A549 (cell line): ENCODE measurements around the gene MARCO. TPM values are rescaled to one million over a fixed set of nuclear protein-coding genes. Genes with fewer than 3 reads are reported as not detected.

Experiments used
- ATAC-seq, 2 experiments: fragments of 200-7000 bp in 1 of 2; fragments of >200 bp in 1 of 2; cut with Nextera tagmentation in 1 of 2; cut with Tn5 transposase in 1 of 2; 3 replicates each; pipeline versions ENCODE4 v1.8.0 to v1.9.1; 2018 to 2020; ENCODE audit warnings: mild to moderate bottlenecking in 1 of 2, moderate library complexity in 1 of 2
- CTCF ChIA-PET: fragments of 300-600 bp; sonication (Branson Sonifier 250); formaldehyde crosslinking; extraction: SDS; loops from one replicate; lab custom pipeline; 2021; ENCODE audit warnings: antibody characterized with exemption, inconsistent platforms; lab: Yijun Ruan, JAX
- POLR2A ChIA-PET: fragments of 350-600 bp; formaldehyde crosslinking; extraction: SDS; loops from one replicate; lab custom pipeline; 2021; ENCODE audit warnings: antibody characterized with exemption, inconsistent platforms; lab: Yijun Ruan, JAX
- DNase-seq, 2 experiments: peaks; one replicate each; pipeline versions ENCODE4 v3.0.0 to v3.0.0-alpha.2; 2011 to 2016; ENCODE audit warnings: low read depth in 1 of 2, low spot score in 1 of 2
- FAIRE-seq: peaks from 2 replicates; lab custom pipeline; 2011; peaks lifted over from hg19 to GRCh38; lab: Jason Lieb, UNC
- H3K27ac ChIP-seq, 2 experiments: fragments of >200 bp; sonication (Bioruptor Twin); formaldehyde crosslinking; 3 replicates each; pipeline ENCODE4 v1.5.1; 2016 to 2017
- H3K4me1 ChIP-seq: fragments of >200 bp; sonication (Bioruptor Twin); formaldehyde crosslinking; 3 replicates; pipeline ENCODE4 v1.6.1; 2016
- H3K4me2 ChIP-seq: fragments of >200 bp; sonication (Bioruptor Twin); formaldehyde crosslinking; 3 replicates; pipeline ENCODE4 v1.6.1; 2016
- H3K4me3 ChIP-seq: fragments of >200 bp; sonication (Bioruptor Twin); formaldehyde crosslinking; 3 replicates; pipeline ENCODE4 v1.5.1; 2016
- H3K9me3 ChIP-seq: fragments of >200 bp; sonication (Bioruptor Twin); formaldehyde crosslinking; 3 replicates; pipeline ENCODE4 v1.6.1; 2016
- ATOH8 ChIP-seq: fragments of 250-450 bp; sonication (Bioruptor Pico); IDR thresholded peaks from 2 replicates; pipeline ENCODE4 v1.5.0; 2020; ENCODE audit warnings: low read depth, mild to moderate bottlenecking, moderate library complexity
- E2F6 ChIP-seq: IDR thresholded peaks from 2 replicates; pipeline ENCODE4 v1.6.1; 2012; ENCODE audit warnings: low read depth, borderline replicate concordance
- EHF ChIP-seq: fragments of 250-450 bp; sonication (Bioruptor Pico); IDR thresholded peaks from 2 replicates; pipeline ENCODE4 v1.5.0; 2020; ENCODE audit warnings: mild to moderate bottlenecking
- ELK1 ChIP-seq: fragments of 150-350 bp; IDR thresholded peaks from 2 replicates; pipeline ENCODE4 v1.6.1; 2014; ENCODE audit warnings: low read depth, mild to moderate bottlenecking, low read length
- ESRRA ChIP-seq: fragments of 150-350 bp; IDR thresholded peaks from 2 replicates; pipeline ENCODE4 v1.6.1; 2014; ENCODE audit warnings: mild to moderate bottlenecking, low read length, borderline replicate concordance
- FOSB ChIP-seq: fragments of 250-450 bp; sonication (Bioruptor Pico); IDR thresholded peaks from 2 replicates; pipeline ENCODE4 v1.5.0; 2020; ENCODE audit warnings: mild to moderate bottlenecking, moderate library complexity
- FOXS1 ChIP-seq: fragments of 250-450 bp; sonication (Bioruptor Pico); IDR thresholded peaks from 2 replicates; pipeline ENCODE4 v1.5.0; 2020; ENCODE audit warnings: mild to moderate bottlenecking, moderate library complexity
- HDAC2 ChIP-seq: fragments of 200-600 bp; sonication (generic); IDR thresholded peaks from 2 replicates; pipeline ENCODE4 v1.6.1; 2016
- HES2 ChIP-seq: fragments of >200 bp; sonication (Bioruptor Twin); formaldehyde crosslinking; IDR thresholded peaks from 2 replicates; pipeline ENCODE4 v1.6.1; 2016
- HMGXB4 ChIP-seq: fragments of 250-450 bp; sonication (Bioruptor Pico); IDR thresholded peaks from 2 replicates; pipeline ENCODE4 v1.5.0; 2021; ENCODE audit warnings: mild to moderate bottlenecking, moderate library complexity, borderline replicate concordance
- KDM5A ChIP-seq: fragments of 200-600 bp; sonication (generic); IDR thresholded peaks from 2 replicates; pipeline ENCODE4 v1.6.1; 2016; ENCODE audit warnings: antibody characterized with exemption, mild to moderate bottlenecking
- MAZ ChIP-seq: fragments of 150-350 bp; IDR thresholded peaks from 2 replicates; pipeline ENCODE4 v1.6.1; 2014; ENCODE audit warnings: antibody characterized with exemption, low read depth, low read length, borderline replicate concordance
- MYC ChIP-seq: IDR thresholded peaks from 2 replicates; pipeline ENCODE4 v1.6.1; 2012; ENCODE audit warnings: mild to moderate bottlenecking, inconsistent platforms, low read length, improper control_type of control experiment, borderline replicate concordance
- NPAS2 ChIP-seq: fragments of 250-450 bp; sonication (Bioruptor Pico); IDR thresholded peaks from 2 replicates; pipeline ENCODE4 v1.8.0; 2022; ENCODE audit warnings: mild to moderate bottlenecking, moderate library complexity, borderline replicate concordance
- RAD21 ChIP-seq, 2 experiments: fragments of >200 bp in 1 of 2; sonication (Bioruptor Twin) in 1 of 2; formaldehyde crosslinking in 1 of 2; IDR thresholded peaks in 1 of 2; conservative IDR thresholded peaks in 1 of 2; 2 replicates in 1 of 2; 3 replicates in 1 of 2; pipeline ENCODE4 v1.6.1; 2012 to 2018; ENCODE audit warnings: inconsistent platforms in 1 of 2
- RFX5 ChIP-seq: fragments of 450-650 bp; IDR thresholded peaks from 2 replicates; pipeline ENCODE4 v1.7.1; 2014; ENCODE audit warnings: antibody characterized with exemption, mild to moderate bottlenecking, moderate library complexity
- SMC3 ChIP-seq: fragments of >200 bp; sonication (Bioruptor Twin); formaldehyde crosslinking; IDR thresholded peaks from 3 replicates; pipeline ENCODE4 v1.6.1; 2018; ENCODE audit warnings: inconsistent platforms
- SREBF2 ChIP-seq: fragments of 450-650 bp; IDR thresholded peaks from 2 replicates; pipeline ENCODE4 v1.6.1; 2014; ENCODE audit warnings: mild to moderate bottlenecking, moderate library complexity
- TFCP2L1 ChIP-seq: fragments of 250-450 bp; sonication (Bioruptor Pico); IDR thresholded peaks from 2 replicates; pipeline ENCODE4 v1.5.0; 2021; ENCODE audit warnings: mild to moderate bottlenecking
- USF2 ChIP-seq: fragments of 450-650 bp; IDR thresholded peaks from 2 replicates; pipeline ENCODE4 v1.6.1; 2014; ENCODE audit warnings: antibody characterized with exemption
- ZC3H11A ChIP-seq: fragments of 450-650 bp; IDR thresholded peaks from 2 replicates; pipeline ENCODE4 v1.6.1; 2014; ENCODE audit warnings: antibody characterized with exemption, mild to moderate bottlenecking
- ZNF302 ChIP-seq: fragments of 250-450 bp; sonication (Bioruptor Pico); IDR thresholded peaks from 2 replicates; pipeline ENCODE4 v1.9.0; 2021; ENCODE audit warnings: inconsistent platforms, mild to moderate bottlenecking, moderate library complexity
- ZSCAN20 ChIP-seq: fragments of 250-450 bp; sonication (Bioruptor Pico); IDR thresholded peaks from 2 replicates; pipeline ENCODE4 v1.8.0; 2022; ENCODE audit warnings: mild to moderate bottlenecking, moderate library complexity
- WGBS: methylation state at CpG from one replicate; pipeline ENCODE4 v1.1.6; 2017; ENCODE audit errors: missing lambda C conversion rate; 5-methylcytosine and 5-hydroxymethylcytosine counted together
- polyA plus RNA-seq, 4 experiments: library from polyadenylated mRNA; depleted of rRNA in 3 of 4; stranded (reverse); fragments of >200 nt; fragmentation: RNase III in 1 of 4; extraction: RNeasy Plus Mini Kit Qiagen cat#74134 plus additional on column Dnase treatment in 1 of 4; gene quantifications; 2 replicates in 3 of 4; 3 replicates in 1 of 4; pipeline ENCODE4 v1.2.3, GENCODE V29; 2011 to 2017

The MARCO gene
- polyA plus RNA-seq, 2 of the 4 experiments (the other 2 are of a cell fraction) = 0.05 TPM; not detected in 1

- TF ChIP-seq HMGXB4 (CRISPR knock-in tag) = no peak
- no peak for TF ChIP-seq FOSB (CRISPR knock-in tag)
- TF ChIP-seq SREBF2 = no peak
Measured at GRCh38 chr2:118923371-118923770, 18.6 kb upstream of the MARCO start (continued).

GRCh38 chr2:118925476-118925875 is 16.5 kb upstream of the MARCO start:
- H3K4me1 ChIP-seq = no peaks in the 10 kb centered on the region
- no peak for DNase-seq
- ATAC-seq = no peak
- TF ChIP-seq ESRRA = no peak
- no peak for TF ChIP-seq HDAC2
- no peak for TF ChIP-seq ZNF302 (CRISPR knock-in tag)
- no peak for TF ChIP-seq HES2
- no peak for TF ChIP-seq ATOH8 (CRISPR knock-in tag)
- H3K9me3 ChIP-seq = no peaks in the 10 kb centered on the region
- POLR2A ChIA-PET = no interaction called here
- H3K4me2 ChIP-seq = no peak overlapping the region
- no peak for FAIRE-seq
- no peak overlapping the region for H3K4me3 ChIP-seq
- 2% methylated on average over 5 of the region's 5 CpGs for WGBS
- CTCF ChIA-PET = interaction anchor here (1.5 kb wide), 1 partner anchor 13 kb away, joined by 4 read pairs; no protein-coding TSS in a partner anchor
- H3K27ac ChIP-seq = no peak overlapping the region

- no peak overlapping the region for H3K27ac ChIP-seq
- H3K9me3 ChIP-seq = no peaks in the 10 kb centered on the region
- H3K4me3 ChIP-seq = no peak overlapping the region
- DNase-seq (no peak), FAIRE-seq (no peak), ATAC-seq (no peak)
- ChIA-PET CTCF (interaction anchor here (1.5 kb wide), 1 partner anchor 12 kb away, joined by 4 read pairs; no protein-coding TSS in a partner anchor), POLR2A (no interaction called here)
- H3K4me2 ChIP-seq = no peak overlapping the region
- TF ChIP-seq SMC3 (no peak), EHF (CRISPR knock-in tag) (no peak), RFX5 (no peak), USF2 (no peak), NPAS2 (no peak), SREBF2 (no peak), KDM5A (no peak), ELK1 (no peak), MAZ (no peak), RAD21 (conservative IDR thresholded peaks at IDR 0.05 in 1 of 2, IDR thresholded peaks at IDR 0.05 in 1 of 2) (no peak), ZSCAN20 (CRISPR knock-in tag) (no peak), FOXS1 (CRISPR knock-in tag) (no peak), E2F6 (no peak), ATOH8 (CRISPR knock-in tag) (no peak), ZC3H11A (no peak), TFCP2L1 (CRISPR knock-in tag) (no peak), MYC (no peak), ESRRA (no peak)
- H3K4me1 ChIP-seq = no peaks in the 10 kb centered on the region
- WGBS = 0% methylated on average over 1 of the region's 1 CpG
Measured at GRCh38 chr2:118925981-118926380, 16.0 kb upstream of the MARCO start.
